Measurements from ENCODE around the gene PTGER1. TPM values are rescaled to one million over a fixed set of nuclear protein-coding genes. Genes with fewer than 3 reads are reported as not detected.

Gene PTGER1
- total and polyA plus RNA-seq, 2 of the 8 experiments (the other 6 are each of a cell fraction or from before 2014, with no cell fraction given): 0.20 to 0.41 TPM

GRCh38 chr19:14428882-14429416, 46.2 kb downstream of the PTGER1 start (continued):
- TF ChIP-seq ATF2 (IDR thresholded peaks at IDR 0.05; ENCODE audit: low read length) (no peak), MAX (IDR thresholded peaks at IDR 0.05) (no peak), ATF3 (IDR thresholded peaks at IDR 0.05; ENCODE audit: insufficient read depth, low read depth, low read length) (no peak)
